Measurements from ENCODE around the gene DCLRE1C.
"Not testable (repeated sequence)": the region's sequence is repeated elsewhere in the genome, so short reads cannot be mapped to it uniquely, and the experiment has no call there.

The DCLRE1C gene

DNA sequence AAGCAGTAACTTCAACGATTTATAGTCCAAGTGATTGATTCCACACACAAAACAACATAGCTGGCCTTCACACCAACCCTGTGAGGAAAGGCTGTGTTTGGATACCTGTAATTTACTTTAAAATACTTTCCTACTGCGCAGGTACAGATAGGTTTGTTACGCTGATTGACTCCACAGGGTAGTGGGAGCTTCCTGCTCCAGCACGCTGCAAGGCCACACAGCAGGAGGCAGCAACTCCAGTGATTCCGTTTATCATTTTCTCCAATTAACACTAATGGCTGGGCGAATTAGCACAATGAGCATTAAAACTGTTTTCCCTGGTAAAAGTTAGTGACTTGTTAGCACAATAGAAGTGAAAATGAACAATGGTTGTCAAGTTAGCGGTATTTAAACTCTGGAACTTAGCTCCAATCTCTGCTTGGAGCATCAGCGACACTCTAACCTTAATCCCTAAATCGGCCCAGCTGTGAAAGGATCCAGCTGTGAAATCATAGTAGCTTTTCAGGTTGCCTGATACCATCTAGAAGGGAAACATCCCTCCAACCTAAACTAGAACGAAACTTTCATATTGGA is 959 bp downstream of the DCLRE1C start:
- DNase-seq (ENCODE audit: insufficient read length, low spot score) (no peak), FAIRE-seq (no peak)
- TF ChIP-seq CTCF (IDR thresholded peaks at IDR 0.05; ENCODE audit: insufficient read depth, missing control alignments) = no peak

DNA sequence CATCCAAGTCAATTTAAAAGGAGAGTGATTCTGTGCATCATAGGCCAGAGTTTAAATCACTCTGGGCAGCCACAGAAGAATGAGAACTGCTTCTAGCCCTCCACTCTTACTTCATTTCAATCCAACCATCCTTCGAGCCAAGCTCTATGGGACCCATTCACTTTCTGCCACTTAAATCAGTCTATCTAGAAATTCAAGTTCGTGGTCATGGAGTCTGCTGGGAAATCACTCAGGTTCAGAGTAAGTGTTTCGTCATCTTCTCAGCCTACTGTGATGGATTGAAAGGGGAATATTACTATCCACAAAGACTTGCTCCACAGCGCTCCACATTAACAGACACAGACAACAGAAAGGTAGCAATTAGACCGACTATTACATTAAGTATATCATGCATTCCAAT is 4.6 kb downstream of the DCLRE1C start:
- TF ChIP-seq CTCF (IDR thresholded peaks at IDR 0.05; ENCODE audit: insufficient read depth, missing control alignments) = no peak
- FAIRE-seq (no peak), DNase-seq (ENCODE audit: insufficient read length, low spot score) (no peak)

DNA sequence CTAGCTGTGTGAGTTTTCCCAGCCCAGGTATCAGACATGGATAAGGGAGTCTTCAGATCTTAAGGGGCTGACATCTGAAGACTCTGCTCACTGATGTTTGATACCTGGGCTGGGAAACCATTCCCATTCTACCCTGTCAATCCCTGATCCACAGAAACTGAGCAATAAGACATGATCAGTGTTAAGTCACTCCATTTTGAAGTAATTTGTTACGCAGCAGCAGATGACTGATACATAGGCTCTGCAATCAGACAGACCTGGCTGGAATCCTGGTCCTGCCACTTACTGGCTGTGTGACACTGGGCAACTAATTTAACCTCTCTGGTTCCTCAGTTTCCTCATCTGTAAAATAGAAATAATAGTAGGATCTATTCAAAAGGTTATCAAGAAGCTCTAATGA is 6.6 kb downstream of the DCLRE1C start:
- DNase-seq (ENCODE audit: insufficient read length, low spot score) (no peak), FAIRE-seq (no peak)
- no peak for TF ChIP-seq CTCF (IDR thresholded peaks at IDR 0.05; ENCODE audit: insufficient read depth, missing control alignments)

DNA sequence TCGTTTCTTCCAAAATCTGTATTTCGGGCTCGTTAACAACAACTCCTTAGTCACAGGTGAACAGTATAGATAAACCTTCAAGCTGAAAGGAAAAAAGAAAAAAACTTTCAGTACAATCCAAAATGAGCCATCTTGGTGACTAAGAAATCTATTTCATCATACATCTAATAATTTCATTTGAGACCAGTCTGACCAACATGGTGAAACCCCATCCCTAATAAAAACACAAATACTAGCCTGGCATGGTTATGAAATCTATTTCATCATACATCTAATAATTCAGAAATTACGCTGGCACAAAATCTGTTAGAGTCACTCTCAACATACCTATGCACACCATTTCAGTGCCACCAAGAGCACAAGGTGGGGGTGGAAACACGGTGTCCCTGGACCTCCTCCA is 8.8 kb downstream of the DCLRE1C start:
- FAIRE-seq (no peak), DNase-seq (ENCODE audit: insufficient read length, low spot score) (no peak)
- no peak for TF ChIP-seq CTCF (IDR thresholded peaks at IDR 0.05; ENCODE audit: insufficient read depth, missing control alignments)

GRCh38 chr10:14942950-14943338 is 11.0 kb downstream of the DCLRE1C start:
- not testable (repeated sequence) for FAIRE-seq; DNase-seq (ENCODE audit: insufficient read length, low spot score)

GRCh38 chr10:14942147-14942949 is 11.5 kb downstream of the DCLRE1C start:
- FAIRE-seq; DNase-seq (ENCODE audit: insufficient read length, low spot score): not testable (repeated sequence)

- FAIRE-seq; DNase-seq (ENCODE audit: insufficient read length, low spot score): not testable (repeated sequence)
Observed at GRCh38 chr10:14938971-14939370, 14.9 kb downstream of the DCLRE1C start.

GRCh38 chr10:14936584-14936983 is 17.3 kb downstream of the DCLRE1C start:
- TF ChIP-seq CTCF (IDR thresholded peaks at IDR 0.05; ENCODE audit: insufficient read depth, missing control alignments) = no peak
- no peak for FAIRE-seq
- DNase-seq (ENCODE audit: insufficient read length, low spot score) = no peak

DNA sequence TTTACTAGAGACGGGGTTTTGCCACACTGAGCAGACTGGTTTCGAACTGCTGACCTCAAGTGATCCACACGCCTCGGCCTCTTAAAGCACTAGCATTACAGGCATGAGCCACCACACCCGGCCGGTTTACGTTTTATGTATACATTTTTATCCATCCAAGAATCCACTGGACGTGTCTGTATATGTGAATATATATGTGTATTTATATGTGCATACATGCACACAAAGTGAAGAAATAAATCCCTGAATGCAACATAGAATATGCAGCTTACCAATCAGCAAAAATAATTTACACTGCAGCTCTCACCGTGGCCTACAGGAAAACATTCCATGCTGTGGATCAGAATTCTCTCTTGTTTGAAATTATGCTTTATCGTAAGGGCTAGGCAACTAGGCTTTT is 23.3 kb downstream of the DCLRE1C start:
- TF ChIP-seq CTCF (IDR thresholded peaks at IDR 0.05; ENCODE audit: insufficient read depth, missing control alignments) = no peak
- DNase-seq (ENCODE audit: insufficient read length, low spot score) (no peak), FAIRE-seq (no peak)

All from D721Med (cell line).